ENCODE data around the gene MAP2K3. TPM values are rescaled to one million over a fixed set of nuclear protein-coding genes. Genes with fewer than 3 reads are reported as not detected.

MAP2K3 gene
- total and polyA plus RNA-seq, 2 of the 8 experiments (the other 6 are each of a cell fraction or from before 2014, with no cell fraction given) = 16.9 to 33.5 TPM

DNA sequence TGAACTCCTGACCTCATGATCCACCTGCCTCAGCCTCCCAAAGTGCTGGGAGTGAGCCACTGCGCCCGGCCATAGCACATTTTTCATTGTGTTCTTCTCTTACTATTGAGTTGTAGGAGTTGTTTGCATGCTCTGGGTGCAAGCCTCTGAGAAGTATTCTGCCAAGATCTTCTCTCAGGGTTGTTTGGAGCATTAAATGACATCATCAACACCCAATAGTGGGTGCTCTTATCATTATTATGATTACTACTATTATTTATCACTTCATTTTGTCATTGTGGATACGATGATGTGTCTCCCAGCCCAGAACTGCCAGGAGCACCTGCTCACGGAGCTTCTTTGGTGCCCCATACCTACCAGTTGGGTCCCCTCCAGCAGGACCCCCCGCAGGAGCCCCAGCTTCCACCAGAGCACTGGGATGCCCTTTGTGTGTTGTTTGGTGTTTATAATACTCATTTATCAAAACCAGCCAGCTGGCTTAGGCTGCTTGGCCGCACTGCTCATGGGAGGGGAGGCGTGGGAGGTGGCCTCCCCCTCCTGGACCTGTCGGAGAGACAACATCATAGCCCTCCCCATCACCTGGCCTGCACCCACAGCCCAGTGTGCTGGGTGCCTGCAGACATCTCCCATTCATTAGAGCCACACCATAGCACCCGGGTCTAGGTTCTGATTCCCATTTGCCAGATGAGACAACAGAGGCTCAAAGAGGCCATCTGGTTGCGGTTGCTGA lies 12.9 kb upstream of the MAP2K3 start:
- H3K4ac ChIP-seq (replicated peaks; ENCODE audit: insufficient read length, low read depth, low read length) = no peak overlapping the region
- H3K4me1 ChIP-seq (replicated peaks in 1 of 4; ENCODE audit: control insufficient read depth in 3 of 4, insufficient read depth in 4 of 4, low read length in 3 of 4) = peaks cover 0 to 1% (median 0%) of the 10 kb centered on the region in 4 experiments; a peak in 3 of 7 replicates
- H3K23ac ChIP-seq (ENCODE audit: insufficient read length) = no peak overlapping the region
- no peak overlapping the region for H3K18ac ChIP-seq (ENCODE audit: extremely low read depth, low read length)
- ChIA-PET POLR2A (ENCODE audit: partially characterized antibody) (no interaction called here), CTCF (ENCODE audit: partially characterized antibody) (no interaction called here)
- no peak overlapping the region for H2BK12ac ChIP-seq (ENCODE audit: low read depth, low read length)
- no peak overlapping the region for H3K56ac ChIP-seq (replicated peaks; ENCODE audit: insufficient read length, low read depth, low read length)
- no peak overlapping the region for H3K4me2 ChIP-seq (ENCODE audit: insufficient read depth in 1 of 2, low read depth in 2 of 2, low read length in 2 of 2)
- no peak overlapping the region for H2AFZ ChIP-seq (ENCODE audit: low read length)
- H2BK5ac ChIP-seq (ENCODE audit: low read depth, low read length) = no peak overlapping the region
- FAIRE-seq (no peak), DNase-seq (ENCODE audit: low read depth in 1 of 2, low spot score in 2 of 2) (no peak)
- H2BK15ac ChIP-seq (ENCODE audit: low read length) = no peak overlapping the region
- peaks cover 7% of the 10 kb centered on the region; the same call in 1 of the 2 replicates for H3K23me2 ChIP-seq (ENCODE audit: low read depth, low read length)
- no peak overlapping the region; the same call in 1 of the 2 replicates for H4K8ac ChIP-seq (ENCODE audit: extremely low read depth, insufficient read depth, low read length)
- H3K36me3 ChIP-seq (ENCODE audit: control insufficient read depth in 2 of 4, insufficient read depth in 4 of 4, low read length in 3 of 4) = no peaks in the 10 kb centered on the region
- no peaks in the 10 kb centered on the region; the same call in 1 of the 2 replicates for H3K79me1 ChIP-seq (ENCODE audit: low read depth, low read length)
- H2BK120ac ChIP-seq (replicated peaks; ENCODE audit: low read depth, low read length) = no peak overlapping the region
- no peak overlapping the region for H2BK20ac ChIP-seq (ENCODE audit: low read length)
- no peak overlapping the region for H3K4me3 ChIP-seq (ENCODE audit: extremely low read depth in 1 of 4, insufficient read depth in 2 of 4, low read depth in 3 of 4, low read length in 4 of 4)
- no peaks in the 10 kb centered on the region for H4K20me1 ChIP-seq (replicated peaks in 1 of 2; ENCODE audit: control insufficient read depth in 1 of 2, insufficient read depth in 2 of 2, low read length in 2 of 2)
- H3K27me3 ChIP-seq (replicated peaks in 1 of 4; ENCODE audit: control insufficient read depth in 3 of 4, extremely low read depth in 1 of 4, insufficient read depth in 3 of 4, low read length in 3 of 4) = peaks cover 2 to 16% (median 11%) of the 10 kb centered on the region in 4 experiments
- H3K79me2 ChIP-seq (ENCODE audit: control insufficient read depth in 1 of 2, insufficient read depth in 2 of 2, low read length in 2 of 2) = no peaks in the 10 kb centered on the region
- 93% methylated on average over 10 of the region's 10 CpGs; no CpG with 5 or more reads in 1 of the 2 experiments for WGBS, 2 experiments (ENCODE audit: extremely low coverage in 1 of 2, insufficient coverage in 1 of 2, insufficient read length in 1 of 2, insufficient replicate concordance in 2 of 2, low coverage in 1 of 2, low lambda C conversion rate in 2 of 2, missing lambda C conversion rate in 1 of 2)
- H2AK5ac ChIP-seq (ENCODE audit: low read depth, low read length) = no peak overlapping the region
- no peak overlapping the region for H3K14ac ChIP-seq (ENCODE audit: insufficient read length)
- no peak overlapping the region for H3K27ac ChIP-seq (ENCODE audit: low read depth, low read length)
- H3K9ac ChIP-seq (replicated peaks in 1 of 4; ENCODE audit: extremely low read depth in 1 of 4, low read depth in 3 of 4, low read length in 3 of 4) = no peak overlapping the region
- H4K5ac ChIP-seq (ENCODE audit: insufficient read length, low read depth, low read length) = no peak overlapping the region
- no peak overlapping the region for H4K91ac ChIP-seq (replicated peaks; ENCODE audit: insufficient read length, low read length)
- no peaks in the 10 kb centered on the region for H3K9me3 ChIP-seq (ENCODE audit: insufficient read depth in 2 of 2, low read depth in 1 of 2, low read length in 1 of 2)
- TF ChIP-seq KDM5A (IDR thresholded peaks at IDR 0.05; ENCODE audit: low read length) = no peak
- TF ChIP-seq ASH2L (IDR thresholded peaks at IDR 0.05; ENCODE audit: low read length) = no peak
- TF ChIP-seq KDM1A (IDR thresholded peaks at IDR 0.05; ENCODE audit: borderline replicate concordance, low read length) = no peak
- TF ChIP-seq RNF2 (IDR thresholded peaks at IDR 0.05; ENCODE audit: borderline replicate concordance, low read depth, low read length, missing control alignments, poor library complexity, severe bottlenecking) = no peak
- TF ChIP-seq CTBP2 (IDR thresholded peaks at IDR 0.05; ENCODE audit: borderline replicate concordance, insufficient read depth, insufficient read length, low read length) = no peak
- TF ChIP-seq ZNF274 (IDR thresholded peaks at IDR 0.05; ENCODE audit: borderline replicate concordance, extremely low read depth, low read length) = no peak
- no peak for TF ChIP-seq RFX5 (IDR thresholded peaks at IDR 0.05; ENCODE audit: borderline replicate concordance, low read depth, low read length)
- no peak for TF ChIP-seq GTF2F1 (IDR thresholded peaks at IDR 0.05; ENCODE audit: borderline replicate concordance, low read depth, low read length)
- TF ChIP-seq RXRA (IDR thresholded peaks at IDR 0.05; ENCODE audit: insufficient read depth, low read depth, low read length) = no peak
- TF ChIP-seq MAFK (IDR thresholded peaks at IDR 0.05; ENCODE audit: low read depth, low read length) = no peak
- TF ChIP-seq NRF1 (IDR thresholded peaks at IDR 0.05; ENCODE audit: low read depth, low read length) = no peak
- no peak for TF ChIP-seq CBX8 (IDR thresholded peaks at IDR 0.05; ENCODE audit: borderline replicate concordance, low read depth, low read length)
